Astrocyte (in vitro differentiated cells and primary cell): ENCODE data around the gene BMPR1B. TPM values are rescaled to one million over a fixed set of nuclear protein-coding genes. Genes with fewer than 3 reads are reported as not detected.

Experiments used
- DNase-seq: peaks from one replicate; pipeline ENCODE4 v3.0.0-alpha.2; 2010; ENCODE audit warnings: low read depth
- FAIRE-seq: peaks from 2 replicates; lab custom pipeline; 2011; peaks lifted over from hg19 to GRCh38; lab: Jason Lieb, UNC
- H2AFZ ChIP-seq: 2 replicates; pipeline ENCODE4 v1.6.0; 2012; ENCODE audit warnings: low read depth, low read length, inconsistent platforms
- H3K27ac ChIP-seq: 2 replicates; pipeline ENCODE4 v1.5.1; 2011; ENCODE audit warnings: low read depth, low read length, inconsistent platforms
- H3K27me3 ChIP-seq: 2 replicates; pipeline ENCODE4 v1.6.0; 2011; ENCODE audit warnings: low read length, inconsistent platforms; ENCODE audit not compliant: insufficient read depth
- H3K36me3 ChIP-seq: 2 replicates; pipeline ENCODE4 v1.5.1; 2011; ENCODE audit warnings: low read length, inconsistent platforms; ENCODE audit not compliant: insufficient read depth
- H3K4me1 ChIP-seq: 2 replicates; pipeline ENCODE4 v1.5.1; 2011; ENCODE audit warnings: low read length, inconsistent platforms; ENCODE audit not compliant: insufficient read depth
- H3K4me2 ChIP-seq: 2 replicates; pipeline ENCODE4 v1.6.0; 2012; ENCODE audit warnings: low read length, inconsistent platforms
- H3K4me3 ChIP-seq: 2 replicates; pipeline ENCODE4 v1.5.1; 2011; ENCODE audit warnings: low read depth, mild to moderate bottlenecking, low read length, inconsistent platforms; ENCODE audit not compliant: insufficient read depth
- H3K79me2 ChIP-seq: 2 replicates; pipeline ENCODE4 v1.6.0; 2012; ENCODE audit warnings: mild to moderate bottlenecking, low read length, inconsistent platforms; ENCODE audit not compliant: insufficient read depth
- H3K9ac ChIP-seq: 2 replicates; pipeline ENCODE4 v1.6.0; 2012; ENCODE audit warnings: mild to moderate bottlenecking, low read length, inconsistent platforms
- H3K9me3 ChIP-seq: 2 replicates; pipeline ENCODE4 v1.5.1; 2012; ENCODE audit warnings: low read depth, mild to moderate bottlenecking, low read length, inconsistent platforms; ENCODE audit not compliant: insufficient read depth
- H4K20me1 ChIP-seq: 2 replicates; pipeline ENCODE4 v1.6.0; 2012; ENCODE audit warnings: low read length, inconsistent platforms; ENCODE audit not compliant: insufficient read depth
- H3K27ac Mint-ChIP-seq: one replicate; pipeline ENCODE4 v1.8.0; 2021; ENCODE audit warnings: mild to moderate bottlenecking, mixed read lengths; ENCODE audit not compliant: unreplicated experiment
- H3K27me3 Mint-ChIP-seq: one replicate; pipeline ENCODE4 v1.8.0; 2021; ENCODE audit warnings: low read depth, mixed read lengths; ENCODE audit not compliant: unreplicated experiment
- H3K36me3 Mint-ChIP-seq: one replicate; pipeline ENCODE4 v1.8.0; 2021; ENCODE audit warnings: low read depth, mixed read lengths; ENCODE audit not compliant: unreplicated experiment
- H3K4me1 Mint-ChIP-seq: one replicate; pipeline ENCODE4 v1.8.0; 2021; ENCODE audit warnings: low read depth, mixed read lengths; ENCODE audit not compliant: unreplicated experiment
- H3K4me3 Mint-ChIP-seq: one replicate; pipeline ENCODE4 v1.8.0; 2021; ENCODE audit warnings: mild to moderate bottlenecking, moderate library complexity, mixed read lengths; ENCODE audit not compliant: unreplicated experiment
- H3K9me3 Mint-ChIP-seq: one replicate; pipeline ENCODE4 v1.8.0; 2021; ENCODE audit warnings: mild to moderate bottlenecking, mixed read lengths; ENCODE audit not compliant: unreplicated experiment
- EZH2 ChIP-seq: IDR thresholded peaks from 2 replicates; pipeline ENCODE4 v1.6.1; 2012; ENCODE audit warnings: mild to moderate bottlenecking, low read length, inconsistent platforms; ENCODE audit not compliant: insufficient read depth
- total RNA-seq: library from RNA; stranded (reverse); gene quantifications from 2 replicates; pipeline ENCODE4 v1.2.1, GENCODE V29; 2021
- TF ChIP-seq, protein P1 (sequence below): IDR thresholded peaks from 2 replicates; pipeline ENCODE4 v1.5.1; 2011; ENCODE audit warnings: low read depth, mild to moderate bottlenecking, inconsistent platforms, low read length, moderate library complexity; ENCODE audit not compliant: insufficient read depth

The BMPR1B gene
- total RNA-seq, 1 donor from 2014 or later = 14.1 TPM

DNA sequence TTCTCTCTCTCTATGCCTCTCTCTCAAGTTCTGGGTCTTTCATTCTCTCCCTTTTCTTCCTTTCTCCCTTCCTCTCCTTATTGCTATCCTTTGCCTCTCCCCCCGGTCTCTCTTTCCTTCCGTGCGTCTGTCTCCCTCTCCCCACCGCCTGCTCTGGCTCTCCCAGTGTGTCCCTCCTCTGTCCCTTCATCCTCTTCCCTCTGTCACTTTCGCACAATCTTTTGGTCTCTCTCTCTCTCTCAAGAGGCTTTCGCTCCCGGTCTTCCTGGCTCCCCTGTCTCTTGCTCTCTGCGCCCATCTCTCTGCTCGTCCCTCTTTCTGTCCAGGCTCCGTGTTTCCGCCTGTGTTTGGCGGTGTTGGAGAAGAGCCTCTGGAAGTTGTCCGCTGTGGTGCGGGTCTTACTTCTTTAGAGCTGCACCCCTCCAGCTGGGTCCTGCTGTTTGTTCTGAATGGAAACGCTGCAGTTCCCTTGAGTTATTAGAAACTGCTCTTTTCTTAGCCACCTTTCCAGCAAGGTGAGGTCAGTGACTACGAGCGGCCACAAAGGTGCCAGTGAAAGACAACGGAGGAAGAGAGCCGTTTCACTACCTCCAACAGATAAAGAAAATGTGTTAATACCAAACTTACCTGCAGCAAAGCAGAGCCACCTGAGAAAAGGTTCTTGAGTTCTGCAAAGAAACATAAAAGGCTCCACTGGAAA is 1.1 kb downstream of the BMPR1B start:
- DNase-seq = peak; percentile 6

GRCh38 chr4:94759767-94760211 is 2.0 kb downstream of the BMPR1B start:
- peak; percentile 50 for FAIRE-seq
- H3K4me1 ChIP-seq = peaks cover 4% of the 10 kb centered on the region
- H3K27me3 Mint-ChIP-seq = peaks cover 2% of the 10 kb centered on the region

More for the DNA sequence above, 1.1 kb downstream of the BMPR1B start:
- TF ChIP-seq, protein P1, sequence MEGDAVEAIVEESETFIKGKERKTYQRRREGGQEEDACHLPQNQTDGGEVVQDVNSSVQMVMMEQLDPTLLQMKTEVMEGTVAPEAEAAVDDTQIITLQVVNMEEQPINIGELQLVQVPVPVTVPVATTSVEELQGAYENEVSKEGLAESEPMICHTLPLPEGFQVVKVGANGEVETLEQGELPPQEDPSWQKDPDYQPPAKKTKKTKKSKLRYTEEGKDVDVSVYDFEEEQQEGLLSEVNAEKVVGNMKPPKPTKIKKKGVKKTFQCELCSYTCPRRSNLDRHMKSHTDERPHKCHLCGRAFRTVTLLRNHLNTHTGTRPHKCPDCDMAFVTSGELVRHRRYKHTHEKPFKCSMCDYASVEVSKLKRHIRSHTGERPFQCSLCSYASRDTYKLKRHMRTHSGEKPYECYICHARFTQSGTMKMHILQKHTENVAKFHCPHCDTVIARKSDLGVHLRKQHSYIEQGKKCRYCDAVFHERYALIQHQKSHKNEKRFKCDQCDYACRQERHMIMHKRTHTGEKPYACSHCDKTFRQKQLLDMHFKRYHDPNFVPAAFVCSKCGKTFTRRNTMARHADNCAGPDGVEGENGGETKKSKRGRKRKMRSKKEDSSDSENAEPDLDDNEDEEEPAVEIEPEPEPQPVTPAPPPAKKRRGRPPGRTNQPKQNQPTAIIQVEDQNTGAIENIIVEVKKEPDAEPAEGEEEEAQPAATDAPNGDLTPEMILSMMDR = no peak
- no peak for TF ChIP-seq EZH2
- Histone ChIP-seq H3K36me3 (no peaks in the 10 kb centered on the region), H3K27ac (no peak overlapping the region), H3K4me3 (peak overlapping the region; percentile 74), H3K27me3 (no peaks in the 10 kb centered on the region), H4K20me1 (no peaks in the 10 kb centered on the region), H3K4me2 (peak overlapping the region; percentile 96), H2AFZ (peak overlapping the region; percentile 65), H3K79me2 (peaks cover 4% of the 10 kb centered on the region), H3K9me3 (no peaks in the 10 kb centered on the region), H3K4me1 (peaks cover 4% of the 10 kb centered on the region), H3K9ac (peak overlapping the region; percentile 80)
- Mint-ChIP-seq H3K4me3 (peak overlapping the region; percentile 93), H3K27ac (peak overlapping the region; percentile 81), H3K4me1 (peaks cover 2% of the 10 kb centered on the region), H3K9me3 (no peaks in the 10 kb centered on the region), H3K27me3 (peaks cover 5% of the 10 kb centered on the region), H3K36me3 (no peaks in the 10 kb centered on the region)
- FAIRE-seq = no peak

More at GRCh38 chr4:94759767-94760211, 2.0 kb downstream of the BMPR1B start:
- no peak overlapping the region for H3K27ac ChIP-seq
- Mint-ChIP-seq H3K36me3 (no peaks in the 10 kb centered on the region), H3K4me3 (peak overlapping the region; percentile 93), H3K27ac (no peak overlapping the region), H3K9me3 (no peaks in the 10 kb centered on the region), H3K4me1 (peaks cover 2% of the 10 kb centered on the region)
- TF ChIP-seq, protein P1 = no peak
- TF ChIP-seq EZH2 = no peak
- H3K4me2 ChIP-seq = no peak overlapping the region
- no peaks in the 10 kb centered on the region for H4K20me1 ChIP-seq
- H3K36me3 ChIP-seq = no peaks in the 10 kb centered on the region
- H3K27me3 ChIP-seq = no peaks in the 10 kb centered on the region
- DNase-seq = no peak
- H3K9me3 ChIP-seq = no peaks in the 10 kb centered on the region
- H3K9ac ChIP-seq = no peak overlapping the region
- H3K79me2 ChIP-seq = peaks cover 4% of the 10 kb centered on the region
- no peak overlapping the region for H3K4me3 ChIP-seq
- H2AFZ ChIP-seq = no peak overlapping the region
